Measurements from ENCODE around the gene IL34.
"Not testable (repeated sequence)": the region's sequence is repeated elsewhere in the genome, so short reads cannot be mapped to it uniquely, and the experiment has no call there.

IL34 gene
- 0 to 1.3 (median 0) reads per million in 17 experiments for total RNA-seq

- DNase-seq, result no peak
Measured at GRCh38 chr16:70646260-70647241, at the start of gene IL34. IL34 (plus strand) TSS chr16:70646559; CDS start chr16:70646948, 389 bp downstream.

- DNase-seq, result no peak
Measured at GRCh38 chr16:70597135-70597835, 49.1 kb upstream of the IL34 start.

GRCh38 chr16:70598937-70599503 is 47.3 kb upstream of the IL34 start:
- DNase-seq, result no peak

GRCh38 chr16:70600730-70601129 is 45.6 kb upstream of the IL34 start:
- no peak for DNase-seq

- no peak for DNase-seq
Measured at GRCh38 chr16:70601576-70602575, 44.5 kb upstream of the IL34 start.

- DNase-seq, result no peak
Measured at GRCh38 chr16:70602831-70603230, 43.5 kb upstream of the IL34 start.

GRCh38 chr16:70604407-70605282 is 41.7 kb upstream of the IL34 start:
- no peak for DNase-seq

- DNase-seq, result no peak
Measured at GRCh38 chr16:70605283-70605657, 41.1 kb upstream of the IL34 start.

GRCh38 chr16:70608521-70608920 is 37.8 kb upstream of the IL34 start:
- no peak for DNase-seq

GRCh38 chr16:70610273-70611223 is 35.8 kb upstream of the IL34 start:
- no peak for DNase-seq

- DNase-seq, result no peak
Measured at GRCh38 chr16:70611224-70611598, 35.1 kb upstream of the IL34 start.

GRCh38 chr16:70611785-70612303 is 34.5 kb upstream of the IL34 start:
- DNase-seq, result no peak

GRCh38 chr16:70612931-70613330 is 33.4 kb upstream of the IL34 start:
- no peak for DNase-seq

- no peak for DNase-seq
Measured at GRCh38 chr16:70614208-70614951, 32.0 kb upstream of the IL34 start.

- DNase-seq, result no peak
Measured at GRCh38 chr16:70615945-70616344, 30.4 kb upstream of the IL34 start.

- not testable (repeated sequence) for DNase-seq
Measured at GRCh38 chr16:70621864-70622263, 24.5 kb upstream of the IL34 start.

- no peak for DNase-seq
Measured at GRCh38 chr16:70627696-70628095, 18.7 kb upstream of the IL34 start.

- DNase-seq, result no peak
Measured at GRCh38 chr16:70630960-70631745, 15.2 kb upstream of the IL34 start.
